ENCODE data around the gene PARP12. TPM values are rescaled to one million over a fixed set of nuclear protein-coding genes. Genes with fewer than 3 reads are reported as not detected.

PARP12 gene
- total RNA-seq, 1 donor from 2014 or later, result 58.1 TPM

DNA sequence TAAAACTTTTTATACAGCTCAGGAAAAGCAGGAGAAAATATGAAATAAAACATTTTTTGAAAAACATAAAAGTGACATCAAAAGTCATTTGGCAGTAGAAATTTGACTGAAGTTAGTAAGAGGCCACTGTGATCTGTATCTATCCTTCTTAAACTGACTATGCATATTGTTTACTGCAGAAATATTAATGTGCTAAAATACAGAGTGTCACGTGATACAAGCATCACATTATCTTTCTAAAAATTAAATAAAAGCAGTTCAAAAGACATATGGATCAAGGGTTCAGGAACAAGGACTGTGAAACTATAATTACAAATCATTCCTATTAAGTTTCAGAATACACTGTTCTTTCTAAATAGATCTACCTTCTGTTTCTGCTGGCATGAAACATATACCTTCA, 33.7 kb downstream of the PARP12 start:
- no peaks in the 10 kb centered on the region for H3K9me3 Mint-ChIP-seq (ENCODE audit: unreplicated experiment)
- H3K4me3 Mint-ChIP-seq (ENCODE audit: unreplicated experiment), result no peak overlapping the region
- no peak for TF ChIP-seq CTCF (IDR thresholded peaks at IDR 0.05; ENCODE audit: insufficient read depth, low read depth, low read length)
- TF ChIP-seq EZH2 (IDR thresholded peaks at IDR 0.05; ENCODE audit: insufficient read depth, low read length), result no peak
- Histone ChIP-seq H3K9ac (ENCODE audit: low read length) (no peak overlapping the region), H3K4me2 (ENCODE audit: low read length) (no peak overlapping the region), H4K20me1 (ENCODE audit: insufficient read depth, low read length) (no peaks in the 10 kb centered on the region), H3K36me3 (ENCODE audit: insufficient read depth, low read length) (no peaks in the 10 kb centered on the region), H3K27ac (ENCODE audit: low read depth, low read length) (no peak overlapping the region), H3K4me3 (ENCODE audit: insufficient read depth, low read depth, low read length) (no peak overlapping the region), H3K4me1 (ENCODE audit: insufficient read depth, low read length) (peaks cover 10% of the 10 kb centered on the region), H3K79me2 (ENCODE audit: insufficient read depth, low read length) (no peaks in the 10 kb centered on the region), H3K9me3 (ENCODE audit: insufficient read depth, low read depth, low read length) (no peaks in the 10 kb centered on the region), H3K27me3 (ENCODE audit: insufficient read depth, low read length) (no peaks in the 10 kb centered on the region), H2AFZ (ENCODE audit: low read depth, low read length) (no peak overlapping the region)
- H3K4me1 Mint-ChIP-seq (ENCODE audit: low read depth, unreplicated experiment), result no peaks in the 10 kb centered on the region
- DNase-seq (ENCODE audit: low read depth), result no peak
- H3K27me3 Mint-ChIP-seq (ENCODE audit: low read depth, unreplicated experiment), result no peaks in the 10 kb centered on the region
- peaks cover 29% of the 10 kb centered on the region for H3K36me3 Mint-ChIP-seq (ENCODE audit: low read depth, unreplicated experiment)
- no peak for FAIRE-seq
- no peak overlapping the region for H3K27ac Mint-ChIP-seq (ENCODE audit: unreplicated experiment)

- Histone ChIP-seq H3K36me3 (ENCODE audit: insufficient read depth, low read length) (peaks cover 2% of the 10 kb centered on the region), H3K27me3 (ENCODE audit: insufficient read depth, low read length) (no peaks in the 10 kb centered on the region), H3K9ac (ENCODE audit: low read length) (no peak overlapping the region), H3K27ac (ENCODE audit: low read depth, low read length) (no peak overlapping the region), H3K79me2 (ENCODE audit: insufficient read depth, low read length) (no peaks in the 10 kb centered on the region), H2AFZ (ENCODE audit: low read depth, low read length) (no peak overlapping the region), H3K9me3 (ENCODE audit: insufficient read depth, low read depth, low read length) (no peaks in the 10 kb centered on the region), H3K4me3 (ENCODE audit: insufficient read depth, low read depth, low read length) (no peak overlapping the region), H3K4me1 (ENCODE audit: insufficient read depth, low read length) (peaks cover 4% of the 10 kb centered on the region), H3K4me2 (ENCODE audit: low read length) (no peak overlapping the region), H4K20me1 (ENCODE audit: insufficient read depth, low read length) (no peaks in the 10 kb centered on the region)
- no peak for DNase-seq (ENCODE audit: low read depth)
- no peak for FAIRE-seq
- Mint-ChIP-seq H3K27me3 (ENCODE audit: low read depth, unreplicated experiment) (no peaks in the 10 kb centered on the region), H3K4me1 (ENCODE audit: low read depth, unreplicated experiment) (no peaks in the 10 kb centered on the region), H3K9me3 (ENCODE audit: unreplicated experiment) (no peaks in the 10 kb centered on the region), H3K27ac (ENCODE audit: unreplicated experiment) (no peak overlapping the region), H3K36me3 (ENCODE audit: low read depth, unreplicated experiment) (peaks cover 28% of the 10 kb centered on the region), H3K4me3 (ENCODE audit: unreplicated experiment) (no peak overlapping the region)
- TF ChIP-seq EZH2 (IDR thresholded peaks at IDR 0.05; ENCODE audit: insufficient read depth, low read length) (no peak), CTCF (IDR thresholded peaks at IDR 0.05; ENCODE audit: insufficient read depth, low read depth, low read length) (no peak)
These were observed 34.4 kb downstream of the PARP12 start for GRCh38 chr7:140028311-140028710.

DNA sequence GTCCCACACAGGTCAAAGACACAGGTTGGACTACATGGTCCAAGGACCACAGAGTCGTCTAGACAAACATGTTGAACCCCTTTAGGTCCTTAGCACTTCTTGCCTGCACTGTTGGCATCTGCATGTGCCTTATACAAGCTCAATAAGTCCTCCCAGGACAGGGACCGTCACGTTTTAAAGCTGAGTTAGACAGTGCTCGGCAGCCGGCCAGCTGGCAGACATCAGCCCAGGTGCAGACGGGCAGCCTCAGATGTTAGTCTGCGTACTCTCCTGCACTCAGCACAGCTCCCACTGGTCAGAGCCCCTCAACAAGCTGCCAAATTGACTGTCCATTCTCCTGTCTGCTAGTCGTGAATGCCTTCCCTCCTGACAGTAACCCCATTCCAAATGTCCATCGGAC, 34.9 kb downstream of the PARP12 start:
- Histone ChIP-seq H3K27ac (ENCODE audit: low read depth, low read length) (no peak overlapping the region), H3K9me3 (ENCODE audit: insufficient read depth, low read depth, low read length) (no peaks in the 10 kb centered on the region), H4K20me1 (ENCODE audit: insufficient read depth, low read length) (no peaks in the 10 kb centered on the region), H3K36me3 (ENCODE audit: insufficient read depth, low read length) (peaks cover 2% of the 10 kb centered on the region), H3K4me2 (ENCODE audit: low read length) (no peak overlapping the region), H3K27me3 (ENCODE audit: insufficient read depth, low read length) (no peaks in the 10 kb centered on the region), H2AFZ (ENCODE audit: low read depth, low read length) (no peak overlapping the region), H3K79me2 (ENCODE audit: insufficient read depth, low read length) (no peaks in the 10 kb centered on the region), H3K4me3 (ENCODE audit: insufficient read depth, low read depth, low read length) (no peak overlapping the region), H3K4me1 (ENCODE audit: insufficient read depth, low read length) (no peaks in the 10 kb centered on the region), H3K9ac (ENCODE audit: low read length) (no peak overlapping the region)
- H3K36me3 Mint-ChIP-seq (ENCODE audit: low read depth, unreplicated experiment), result peaks cover 33% of the 10 kb centered on the region
- H3K27ac Mint-ChIP-seq (ENCODE audit: unreplicated experiment), result no peak overlapping the region
- H3K27me3 Mint-ChIP-seq (ENCODE audit: low read depth, unreplicated experiment), result no peaks in the 10 kb centered on the region
- no peak overlapping the region for H3K4me3 Mint-ChIP-seq (ENCODE audit: unreplicated experiment)
- no peak for TF ChIP-seq EZH2 (IDR thresholded peaks at IDR 0.05; ENCODE audit: insufficient read depth, low read length)
- no peak for TF ChIP-seq CTCF (IDR thresholded peaks at IDR 0.05; ENCODE audit: insufficient read depth, low read depth, low read length)
- no peaks in the 10 kb centered on the region for H3K9me3 Mint-ChIP-seq (ENCODE audit: unreplicated experiment)
- FAIRE-seq (no peak), DNase-seq (ENCODE audit: low read depth) (no peak)
- H3K4me1 Mint-ChIP-seq (ENCODE audit: low read depth, unreplicated experiment), result no peaks in the 10 kb centered on the region
